PC-3 (cell line): Measurements from ENCODE around the gene ECEL1. TPM values are rescaled to one million over a fixed set of nuclear protein-coding genes. Genes with fewer than 3 reads are reported as not detected.
A peak's percentile ranks its signal among the peaks of the same experiment; 100 is the strongest.

Experiments
- ATAC-seq: fragments of 200-7000 bp; cut with Tn5 transposase; 2 replicates; pipeline ENCODE4 v1.9.1; 2020; ENCODE audit warnings: mild to moderate bottlenecking, moderate library complexity
- BruUV-seq: library from RNA; stranded (reverse); fragments of 400-500 nt; replicated peaks from 2 replicates; lab custom pipeline; 2021; lab: Mats Ljungman, UMichigan
- CTCF ChIA-PET: fragments of 300-600 bp; sonication (Branson Sonifier 250); formaldehyde crosslinking; loops from one replicate; lab custom pipeline; 2022; ENCODE audit warnings: antibody characterized with exemption; lab: Charles Lee
- POLR2A ChIA-PET: fragments of 300-600 bp; sonication (Branson Sonifier 250); formaldehyde crosslinking; loops from one replicate; lab custom pipeline; 2022; ENCODE audit warnings: antibody characterized with exemption; ENCODE audit not compliant: unreplicated experiment; lab: Charles Lee
- DNase-seq: peaks from one replicate; pipeline ENCODE4 v3.0.0-alpha.2; 2015
- H2AFZ ChIP-seq: fragments of 300-600 bp; sonication (generic); 2 replicates; pipeline ENCODE4 v1.6.0; 2016; ENCODE audit warnings: antibody characterized with exemption, low read length
- H3F3A ChIP-seq: fragments of 300-600 bp; sonication (generic); one replicate; pipeline ENCODE4 v1.6.0; 2017; ENCODE audit warnings: antibody characterized with exemption, low read length, control low read depth, mild to moderate bottlenecking; ENCODE audit not compliant: unreplicated experiment
- H3K27ac ChIP-seq: fragments of 300-600 bp; sonication (generic); 2 replicates; pipeline ENCODE4 v1.5.1; 2016; ENCODE audit warnings: mild to moderate bottlenecking, low read length
- H3K27me3 ChIP-seq: fragments of 300-600 bp; sonication (generic); 2 replicates; pipeline ENCODE4 v1.6.1; 2016; ENCODE audit warnings: low read length, mixed read lengths
- H3K36me3 ChIP-seq: fragments of 300-600 bp; sonication (generic); 2 replicates; pipeline ENCODE4 v1.6.1; 2016; ENCODE audit warnings: low read depth, mixed run types, low read length, mixed read lengths
- H3K4me1 ChIP-seq: fragments of 300-600 bp; sonication (generic); 2 replicates; pipeline ENCODE4 v1.5.1; 2016; ENCODE audit warnings: low read length; ENCODE audit not compliant: insufficient read depth
- H3K4me2 ChIP-seq: fragments of 300-600 bp; sonication (generic); 2 replicates; pipeline ENCODE4 v1.6.0; 2016; ENCODE audit warnings: low read length
- H3K4me3 ChIP-seq: fragments of 300-600 bp; sonication (generic); 2 replicates; pipeline ENCODE4 v1.5.1; 2016; ENCODE audit warnings: mild to moderate bottlenecking, low read length, mixed read lengths
- H3K79me2 ChIP-seq: fragments of 300-600 bp; sonication (generic); 2 replicates; pipeline ENCODE4 v1.6.1; 2017; ENCODE audit warnings: low read length, mixed read lengths
- H3K9ac ChIP-seq: fragments of 300-600 bp; sonication (generic); 2 replicates; pipeline ENCODE4 v1.6.0; 2016; ENCODE audit warnings: mild to moderate bottlenecking, low read length
- H3K9me2 ChIP-seq: fragments of 300-600 bp; sonication (generic); replicated peaks from 2 replicates; pipeline ENCODE4 v1.6.1; 2016; ENCODE audit warnings: mixed run types, low read length, mixed read lengths
- H3K9me3 ChIP-seq: fragments of 300-600 bp; sonication (generic); 2 replicates; pipeline ENCODE4 v1.6.1; 2016; ENCODE audit warnings: low read length, mixed read lengths
- H4K20me1 ChIP-seq: fragments of 300-600 bp; sonication (generic); 2 replicates; pipeline ENCODE4 v1.6.1; 2016; ENCODE audit warnings: low read length, mixed read lengths
- EZH2 ChIP-seq: fragments of 300-600 bp; sonication (generic); IDR thresholded peaks from one replicate; pipeline ENCODE4 v1.6.1; 2017; ENCODE audit warnings: antibody characterized with exemption, mild to moderate bottlenecking, low read length; ENCODE audit not compliant: unreplicated experiment
- EZH2phosphoT487 ChIP-seq: fragments of 300-600 bp; sonication (generic); IDR thresholded peaks from 2 replicates; pipeline ENCODE4 v1.6.1; 2018; ENCODE audit warnings: mild to moderate bottlenecking, antibody characterized with exemption, low read length, borderline replicate concordance
- intact Hi-C: fragments of 100-400 bp; cut with micrococcal nuclease; formaldehyde crosslinking; loops from 2 replicates; pipeline ENCODE4 v1.9.0; 2023
- total RNA-seq: library from RNA; depleted of rRNA; stranded (reverse); fragments of >200 nt; gene quantifications from 2 replicates; pipeline ENCODE4 v1.2.3, GENCODE V29; 2014
- TF ChIP-seq, protein P1 (sequence below): fragments of 300-600 bp; sonication (generic); conservative IDR thresholded peaks from 2 replicates; pipeline ENCODE4 v1.5.1; 2017; ENCODE audit warnings: antibody characterized with exemption, low read depth, mild to moderate bottlenecking, low read length

Gene ECEL1
- total RNA-seq, 1 experiment from 2014 or later, result not detected

DNA sequence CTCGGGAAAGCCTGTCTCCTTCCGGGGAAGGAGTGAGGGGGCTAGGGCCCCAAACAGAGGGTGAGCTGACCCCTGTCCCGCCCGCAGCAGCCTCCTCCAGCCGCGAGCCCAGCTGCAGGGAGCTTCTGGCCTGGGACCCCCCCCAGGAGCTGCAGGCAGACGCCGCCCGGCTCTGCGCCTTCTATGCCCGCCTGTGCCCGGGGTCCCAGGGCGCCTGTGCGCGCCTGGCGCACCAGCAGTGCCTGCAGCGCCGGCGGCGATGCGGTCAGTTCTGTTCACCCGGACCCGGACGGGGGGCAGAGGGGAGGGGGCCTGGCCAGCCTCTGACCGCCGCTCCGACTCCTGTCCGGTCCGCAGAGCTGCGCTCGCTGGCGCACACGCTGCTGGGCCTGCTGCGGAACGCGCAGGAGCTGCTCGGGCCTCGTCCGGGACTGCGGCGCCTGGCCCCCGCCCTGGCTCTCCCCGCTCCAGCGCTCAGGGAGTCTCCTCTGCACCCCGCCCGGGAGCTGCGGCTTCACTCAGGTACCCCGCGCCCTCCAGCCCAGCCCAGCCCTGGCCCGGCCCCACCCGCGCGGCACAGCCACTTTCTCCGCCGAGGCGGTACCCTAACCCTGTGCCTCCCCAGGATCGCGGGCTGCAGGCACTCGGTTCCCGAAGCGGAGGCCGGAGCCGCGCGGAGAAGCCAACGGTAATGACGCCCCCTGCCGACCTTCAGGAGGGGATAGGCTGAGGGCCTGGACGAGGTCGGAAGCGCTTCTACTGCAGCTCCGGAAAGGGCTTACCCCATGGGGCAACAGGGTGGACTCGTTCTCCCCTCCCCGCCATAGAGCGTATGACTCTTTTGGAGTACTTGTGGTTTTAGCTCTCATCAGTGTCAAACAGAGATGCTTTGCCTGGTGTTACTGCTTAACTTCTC lies 36.3 kb upstream of the ECEL1 start:
- Histone ChIP-seq H3K4me3 (peak overlapping the region; percentile 50), H3K27me3 (peaks cover 26% of the 10 kb centered on the region)
- intact Hi-C loops, result no loop called here

DNA sequence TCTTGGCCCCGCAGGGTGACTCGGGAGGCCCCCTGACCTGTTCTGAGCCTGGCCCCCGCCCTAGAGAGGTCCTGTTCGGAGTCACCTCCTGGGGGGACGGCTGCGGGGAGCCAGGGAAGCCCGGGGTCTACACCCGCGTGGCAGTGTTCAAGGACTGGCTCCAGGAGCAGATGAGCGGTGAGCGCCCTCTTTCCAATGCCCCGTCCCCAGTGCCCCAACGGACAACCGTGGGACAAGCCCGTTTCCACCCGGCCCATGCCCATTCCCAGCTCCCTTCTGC lies 35.7 kb upstream of the ECEL1 start:
- Histone ChIP-seq H3F3A (no peaks in the 10 kb centered on the region), H3K36me3 (no peaks in the 10 kb centered on the region), H3K79me2 (no peaks in the 10 kb centered on the region), H3K27me3 (peaks cover 26% of the 10 kb centered on the region), H3K4me2 (peak overlapping the region; percentile 70), H3K9ac (no peak overlapping the region), H3K9me3 (no peaks in the 10 kb centered on the region), H3K4me1 (no peaks in the 10 kb centered on the region), H4K20me1 (no peaks in the 10 kb centered on the region), H3K27ac (no peak overlapping the region), H3K9me2 (no peaks in the 10 kb centered on the region), H3K4me3 (no peak overlapping the region; the same call in 1 of the 2 replicates), H2AFZ (no peak overlapping the region)
- DNase-seq (no peak), ATAC-seq (peak; percentile 5; the same call in 1 of the 2 replicates)
- no TSS peak for BruUV-seq
- ChIA-PET CTCF (no interaction called here), POLR2A (no interaction called here)
- intact Hi-C loops, result no loop called here
- TF ChIP-seq EZH2 (no peak), EZH2phosphoT487 (no peak)
- TF ChIP-seq, protein P1, sequence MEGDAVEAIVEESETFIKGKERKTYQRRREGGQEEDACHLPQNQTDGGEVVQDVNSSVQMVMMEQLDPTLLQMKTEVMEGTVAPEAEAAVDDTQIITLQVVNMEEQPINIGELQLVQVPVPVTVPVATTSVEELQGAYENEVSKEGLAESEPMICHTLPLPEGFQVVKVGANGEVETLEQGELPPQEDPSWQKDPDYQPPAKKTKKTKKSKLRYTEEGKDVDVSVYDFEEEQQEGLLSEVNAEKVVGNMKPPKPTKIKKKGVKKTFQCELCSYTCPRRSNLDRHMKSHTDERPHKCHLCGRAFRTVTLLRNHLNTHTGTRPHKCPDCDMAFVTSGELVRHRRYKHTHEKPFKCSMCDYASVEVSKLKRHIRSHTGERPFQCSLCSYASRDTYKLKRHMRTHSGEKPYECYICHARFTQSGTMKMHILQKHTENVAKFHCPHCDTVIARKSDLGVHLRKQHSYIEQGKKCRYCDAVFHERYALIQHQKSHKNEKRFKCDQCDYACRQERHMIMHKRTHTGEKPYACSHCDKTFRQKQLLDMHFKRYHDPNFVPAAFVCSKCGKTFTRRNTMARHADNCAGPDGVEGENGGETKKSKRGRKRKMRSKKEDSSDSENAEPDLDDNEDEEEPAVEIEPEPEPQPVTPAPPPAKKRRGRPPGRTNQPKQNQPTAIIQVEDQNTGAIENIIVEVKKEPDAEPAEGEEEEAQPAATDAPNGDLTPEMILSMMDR, result no peak

More for the DNA sequence above, 36.3 kb upstream of the ECEL1 start:
- Histone ChIP-seq H3K9me2 (no peaks in the 10 kb centered on the region), H3K79me2 (no peaks in the 10 kb centered on the region), H4K20me1 (no peaks in the 10 kb centered on the region), H3F3A (no peaks in the 10 kb centered on the region), H3K9ac (no peak overlapping the region), H3K9me3 (no peaks in the 10 kb centered on the region), H3K4me2 (peak overlapping the region; percentile 70), H3K36me3 (no peaks in the 10 kb centered on the region), H3K27ac (no peak overlapping the region), H2AFZ (no peak overlapping the region), H3K4me1 (no peaks in the 10 kb centered on the region)
- ChIA-PET CTCF (no interaction called here), POLR2A (no interaction called here)
- no TSS peak for BruUV-seq
- DNase-seq (peak; percentile 12), ATAC-seq (peak; percentile 18)
- TF ChIP-seq, protein P1, result peak; percentile 37
- no peak for TF ChIP-seq EZH2
